H1 (cell line): ENCODE measurements around the gene KHDC4. TPM values are rescaled to one million over a fixed set of nuclear protein-coding genes. Genes with fewer than 3 reads are reported as not detected.

ENCODE experiments used
- CTCF ChIA-PET: fragments of 300-600 bp; sonication (Branson Sonifier 250); formaldehyde crosslinking; loops from one replicate; lab custom pipeline; 2021; ENCODE audit not compliant: partially characterized antibody; lab: Charles Lee
- POLR2A ChIA-PET: fragments of 300-600 bp; sonication (Branson Sonifier 250); formaldehyde crosslinking; loops from one replicate; lab custom pipeline; 2021; ENCODE audit warnings: inconsistent platforms; ENCODE audit not compliant: partially characterized antibody; lab: Charles Lee
- DNase-seq, 2 experiments: peaks; one replicate each; pipeline versions ENCODE4 v3.0.0 to v3.0.0-alpha.2; 2010 to 2022; ENCODE audit warnings: low spot score in 2 of 2, low read depth in 1 of 2, mixed read lengths in 1 of 2
- FAIRE-seq: peaks from 2 replicates; lab custom pipeline; 2011; peaks lifted over from hg19 to GRCh38; lab: Jason Lieb, UNC
- H2AFZ ChIP-seq: 2 replicates; pipeline ENCODE4 v1.8.1; 2012; ENCODE audit warnings: low read length, inconsistent platforms
- H2AK5ac ChIP-seq: 2 replicates; pipeline ENCODE4 v1.6.1; 2013; ENCODE audit warnings: low read depth, low read length
- H2BK120ac ChIP-seq: replicated peaks from 2 replicates; pipeline ENCODE3; 2013; ENCODE audit warnings: low read depth, low read length, inconsistent platforms
- H2BK12ac ChIP-seq: 2 replicates; pipeline ENCODE4 v1.6.1; 2013; ENCODE audit warnings: low read depth, low read length
- H2BK15ac ChIP-seq: 2 replicates; pipeline ENCODE4 v1.6.1; 2013; ENCODE audit warnings: low read length
- H2BK20ac ChIP-seq: 2 replicates; pipeline ENCODE4 v1.6.1; 2013; ENCODE audit warnings: low read length
- H2BK5ac ChIP-seq: 2 replicates; pipeline ENCODE4 v1.6.1; 2013; ENCODE audit warnings: low read depth, low read length
- H3K14ac ChIP-seq: 2 replicates; pipeline ENCODE4 v1.6.1; 2013; ENCODE audit warnings: inconsistent platforms; ENCODE audit not compliant: insufficient read length
- H3K18ac ChIP-seq: 2 replicates; pipeline ENCODE4 v1.6.1; 2013; ENCODE audit warnings: low read length; ENCODE audit errors: extremely low read depth
- H3K23ac ChIP-seq: 2 replicates; pipeline ENCODE4 v1.6.1; 2013; ENCODE audit warnings: inconsistent platforms; ENCODE audit not compliant: insufficient read length
- H3K23me2 ChIP-seq: 2 replicates; pipeline ENCODE4 v1.6.1; 2013; ENCODE audit warnings: low read depth, low read length
- H3K27ac ChIP-seq: 2 replicates; pipeline ENCODE4 v1.6.1; 2011; ENCODE audit warnings: low read depth, low read length, inconsistent platforms
- H3K27me3 ChIP-seq, 4 experiments: replicated peaks in 1 of 4; 1 replicate in 1 of 4; 2 replicates in 3 of 4; pipeline versions ENCODE4 v1.6.1 to v1.8.1; 2011 to 2013; ENCODE audit warnings: low read length in 3 of 4, mild to moderate bottlenecking in 3 of 4, inconsistent platforms in 2 of 4, mixed read lengths in 2 of 4, moderate library complexity in 1 of 4; ENCODE audit not compliant: control insufficient read depth in 3 of 4, insufficient read depth in 3 of 4; ENCODE audit errors: extremely low read depth in 1 of 4
- H3K36me3 ChIP-seq, 4 experiments: 2 replicates each; pipeline versions ENCODE4 v1.6.1 to v1.8.1; 2011 to 2013; ENCODE audit warnings: mild to moderate bottlenecking in 4 of 4, low read length in 3 of 4, moderate library complexity in 2 of 4, control low read depth in 1 of 4, inconsistent platforms in 1 of 4; ENCODE audit not compliant: insufficient read depth in 4 of 4, control insufficient read depth in 2 of 4
- H3K4ac ChIP-seq: replicated peaks from 2 replicates; pipeline ENCODE3; 2013; ENCODE audit warnings: low read length, low read depth, mixed read lengths, inconsistent platforms; ENCODE audit not compliant: insufficient read length
- H3K4me1 ChIP-seq, 4 experiments: replicated peaks in 1 of 4; 1 replicate in 1 of 4; 2 replicates in 3 of 4; pipeline versions ENCODE4 v1.6.1 to v1.8.1; 2011 to 2013; ENCODE audit warnings: low read length in 3 of 4, inconsistent platforms in 2 of 4, mixed read lengths in 1 of 4; ENCODE audit not compliant: insufficient read depth in 4 of 4, control insufficient read depth in 3 of 4
- H3K4me2 ChIP-seq, 2 experiments: 2 replicates each; pipeline versions ENCODE4 v1.6.1 to v1.8.1; 2011 to 2013; ENCODE audit warnings: low read depth in 2 of 2, low read length in 2 of 2, control low read depth in 1 of 2, inconsistent platforms in 1 of 2, mild to moderate bottlenecking in 1 of 2; ENCODE audit not compliant: insufficient read depth in 1 of 2
- H3K4me3 ChIP-seq, 4 experiments: fragments of 200-600, 300-600 bp in 1 of 4; sonication (generic), shearing (Covaris generic), sonication (Bioruptor Twin) in 1 of 4; 2 replicates each; pipeline versions ENCODE4 v1.5.1 to v1.8.1; 2011 to 2016; ENCODE audit warnings: low read length in 4 of 4, low read depth in 3 of 4, control low read depth in 2 of 4, inconsistent platforms in 2 of 4, mild to moderate bottlenecking in 2 of 4, mixed read lengths in 1 of 4, moderate library complexity in 1 of 4; ENCODE audit not compliant: insufficient read depth in 2 of 4; ENCODE audit errors: extremely low read depth in 1 of 4
- H3K56ac ChIP-seq: replicated peaks from 2 replicates; pipeline ENCODE3; 2013; ENCODE audit warnings: low read depth, mild to moderate bottlenecking, mixed read lengths, low read length, inconsistent platforms; ENCODE audit not compliant: insufficient read length
- H3K79me1 ChIP-seq: 2 replicates; pipeline ENCODE4 v1.6.1; 2013; ENCODE audit warnings: low read depth, low read length, control low read depth
- H3K79me2 ChIP-seq, 2 experiments: 2 replicates each; pipeline versions ENCODE4 v1.6.1 to v1.8.1; 2012 to 2013; ENCODE audit warnings: low read length in 2 of 2, mild to moderate bottlenecking in 2 of 2, inconsistent platforms in 1 of 2; ENCODE audit not compliant: insufficient read depth in 2 of 2, control insufficient read depth in 1 of 2
- H3K9ac ChIP-seq, 4 experiments: replicated peaks in 1 of 4; 1 replicate in 1 of 4; 2 replicates in 3 of 4; pipeline versions ENCODE4 v1.6.1 to v1.8.1; 2011 to 2013; ENCODE audit warnings: low read depth in 3 of 4, low read length in 3 of 4, control low read depth in 2 of 4, mild to moderate bottlenecking in 2 of 4, moderate library complexity in 2 of 4, inconsistent platforms in 1 of 4; ENCODE audit errors: extremely low read depth in 1 of 4
- H3K9me3 ChIP-seq, 2 experiments: 2 replicates each; pipeline versions ENCODE4 v1.6.1 to v1.8.1; 2012 to 2013; ENCODE audit warnings: mild to moderate bottlenecking in 2 of 2, moderate library complexity in 2 of 2, control low read depth in 1 of 2, inconsistent platforms in 1 of 2, low read depth in 1 of 2, low read length in 1 of 2, mixed read lengths in 1 of 2; ENCODE audit not compliant: insufficient read depth in 2 of 2
- H4K20me1 ChIP-seq, 2 experiments: replicated peaks in 1 of 2; 2 replicates each; pipeline versions ENCODE3 to v1.8.1; 2011 to 2013; ENCODE audit warnings: inconsistent platforms in 2 of 2, low read length in 2 of 2, mild to moderate bottlenecking in 1 of 2; ENCODE audit not compliant: insufficient read depth in 2 of 2, control insufficient read depth in 1 of 2
- H4K5ac ChIP-seq: 2 replicates; pipeline ENCODE4 v1.6.1; 2013; ENCODE audit warnings: low read length, low read depth, mixed read lengths, inconsistent platforms; ENCODE audit not compliant: insufficient read length
- H4K8ac ChIP-seq: 2 replicates; pipeline ENCODE4 v1.8.0; 2013; ENCODE audit warnings: mild to moderate bottlenecking, moderate library complexity, low read length, inconsistent platforms; ENCODE audit not compliant: insufficient read depth; ENCODE audit errors: extremely low read depth
- H4K91ac ChIP-seq: replicated peaks from 2 replicates; pipeline ENCODE3; 2013; ENCODE audit warnings: low read length, mixed read lengths, inconsistent platforms; ENCODE audit not compliant: insufficient read length
- MAFK ChIP-seq: IDR thresholded peaks from 2 replicates; pipeline ENCODE4 v1.6.1; 2012; ENCODE audit warnings: low read depth, mild to moderate bottlenecking, improper control_type of control experiment, low read length
- SUZ12 ChIP-seq: fragments of 200-600 bp; sonication (generic); IDR thresholded peaks from 2 replicates; pipeline ENCODE4 v1.6.1; 2012; ENCODE audit warnings: mild to moderate bottlenecking, inconsistent platforms, low read length, moderate library complexity, mixed read lengths
- WGBS, 2 experiments: shearing (Covaris generic) in 1 of 2; methylation state at CpG; one replicate each; pipeline versions ENCODE4 v1.1.6 to v1.1.7; 2013 to 2015; ENCODE audit warnings: low lambda C conversion rate in 2 of 2, mixed read lengths in 2 of 2, inconsistent platforms in 1 of 2, low coverage in 1 of 2, missing lambda C conversion rate in 1 of 2; ENCODE audit not compliant: insufficient replicate concordance in 2 of 2, insufficient coverage in 1 of 2, insufficient read length in 1 of 2; ENCODE audit errors: extremely low coverage in 1 of 2, missing lambda C conversion rate in 1 of 2; 5-methylcytosine and 5-hydroxymethylcytosine counted together
- polyA plus RNA-seq, 7 experiments: library from polyadenylated mRNA; depleted of rRNA in 3 of 7; stranded (reverse) in 5 of 7; unstranded in 2 of 7; fragments of >200 nt in 5 of 7; fragments of 200-250 nt in 2 of 7; gene quantifications; 1 replicate in 5 of 7; 2 replicates in 1 of 7; 4 replicates in 1 of 7; pipeline versions ENCODE4 v1.2.1 to v1.2.3, GENCODE V29; 2011 to 2013; ENCODE audit warnings: missing spikeins in 2 of 7, mixed read lengths in 2 of 7
- total RNA-seq: library from RNA; stranded (reverse); fragmentation: NEBNext Ultra II Directional; extraction: Animal tissue kit (Norgen Biotek cat#: 25700); gene quantifications from 2 replicates; pipeline ENCODE4 v1.2.1, GENCODE V29; 2021
- TF ChIP-seq, protein P1 (sequence below): IDR thresholded peaks from 2 replicates; pipeline ENCODE4 v1.6.1; 2011; ENCODE audit warnings: low read length, improper control_type of control experiment

The KHDC4 gene
- total and polyA plus RNA-seq, 2 of the 8 experiments (the other 6 are each of a cell fraction or from before 2014, with no cell fraction given) = 56.6 to 81.1 TPM

DNA sequence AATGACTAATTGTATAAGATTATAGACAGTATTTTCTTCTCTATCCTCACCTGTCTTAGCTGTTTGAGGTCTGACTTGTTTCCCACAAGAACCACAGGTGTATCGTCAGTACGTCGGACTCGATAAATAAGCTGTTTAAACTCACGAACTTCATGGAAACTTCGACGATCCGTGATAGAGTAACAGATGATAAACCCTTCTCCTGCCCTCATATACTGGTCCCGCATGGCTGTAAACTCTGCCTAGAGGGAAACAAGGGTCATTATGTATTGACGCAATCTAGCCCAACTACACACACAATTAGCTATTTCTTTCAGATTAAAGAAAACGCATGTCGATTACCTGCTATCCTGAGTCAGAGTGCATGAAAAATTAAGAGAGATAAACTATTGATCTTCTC lies 30.0 kb downstream of the KHDC4 start:
- Histone ChIP-seq H3K79me1 (no peaks in the 10 kb centered on the region), H2AK5ac (no peak overlapping the region), H3K27me3 (no peaks in the 10 kb centered on the region), H2AFZ (no peak overlapping the region), H3K23me2 (no peaks in the 10 kb centered on the region), H3K79me2 (no peaks in the 10 kb centered on the region), H3K18ac (no peak overlapping the region), H3K4me1 (no peaks in the 10 kb centered on the region), H4K8ac (no peak overlapping the region), H3K36me3 (peaks cover 19 to 73% (median 39%) of the 10 kb centered on the region in 4 experiments), H3K9ac (no peak overlapping the region), H4K91ac (no peak overlapping the region), H3K23ac (no peak overlapping the region)
- DNase-seq = no peak
- ChIA-PET CTCF (interaction anchor here (0.6 to 1.3 kb wide), 3 partner anchors 9 to 396 kb away, joined by 3 to 4 read pairs (median 3); no protein-coding TSS in a partner anchor), POLR2A (interaction anchor here (0.6 to 1.1 kb wide), 2 partner anchors 12 to 17 kb away, joined by 3 to 6 read pairs; no protein-coding TSS in a partner anchor)
- TF ChIP-seq, protein P1, sequence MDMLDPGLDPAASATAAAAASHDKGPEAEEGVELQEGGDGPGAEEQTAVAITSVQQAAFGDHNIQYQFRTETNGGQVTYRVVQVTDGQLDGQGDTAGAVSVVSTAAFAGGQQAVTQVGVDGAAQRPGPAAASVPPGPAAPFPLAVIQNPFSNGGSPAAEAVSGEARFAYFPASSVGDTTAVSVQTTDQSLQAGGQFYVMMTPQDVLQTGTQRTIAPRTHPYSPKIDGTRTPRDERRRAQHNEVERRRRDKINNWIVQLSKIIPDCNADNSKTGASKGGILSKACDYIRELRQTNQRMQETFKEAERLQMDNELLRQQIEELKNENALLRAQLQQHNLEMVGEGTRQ = no peak
- no peak for TF ChIP-seq MAFK
- no peak for TF ChIP-seq SUZ12
- TF ChIP-seq, all 59 proteins: peak for 0
- Histone ChIP-seq H2BK120ac (no peak overlapping the region), H2BK12ac (no peak overlapping the region), H3K27ac (no peak overlapping the region), H2BK15ac (no peak overlapping the region), H2BK5ac (no peak overlapping the region), H3K4ac (no peak overlapping the region), H4K5ac (no peak overlapping the region), H4K20me1 (no peaks in the 10 kb centered on the region), H3K9me3 (no peaks in the 10 kb centered on the region), H3K4me3 (no peak overlapping the region), H3K4me2 (no peak overlapping the region), H2BK20ac (no peak overlapping the region), H3K56ac (no peak overlapping the region), H3K14ac (no peak overlapping the region)
- FAIRE-seq = no peak
- 95% methylated on average over 12 of the region's 12 CpGs; no CpG with 5 or more reads in 1 of the 2 experiments for WGBS, 2 experiments
